Hepatic stellate cell (primary cell): ENCODE results near the gene TIMM10.
A peak's percentile ranks its signal among the peaks of the same experiment; 100 is the strongest.

Experiments
- DNase-seq: peaks from one replicate; pipeline ENCODE4 v3.0.0; 2011; ENCODE audit warnings: low spot score

TIMM10 gene, protein sequence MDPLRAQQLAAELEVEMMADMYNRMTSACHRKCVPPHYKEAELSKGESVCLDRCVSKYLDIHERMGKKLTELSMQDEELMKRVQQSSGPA

DNA sequence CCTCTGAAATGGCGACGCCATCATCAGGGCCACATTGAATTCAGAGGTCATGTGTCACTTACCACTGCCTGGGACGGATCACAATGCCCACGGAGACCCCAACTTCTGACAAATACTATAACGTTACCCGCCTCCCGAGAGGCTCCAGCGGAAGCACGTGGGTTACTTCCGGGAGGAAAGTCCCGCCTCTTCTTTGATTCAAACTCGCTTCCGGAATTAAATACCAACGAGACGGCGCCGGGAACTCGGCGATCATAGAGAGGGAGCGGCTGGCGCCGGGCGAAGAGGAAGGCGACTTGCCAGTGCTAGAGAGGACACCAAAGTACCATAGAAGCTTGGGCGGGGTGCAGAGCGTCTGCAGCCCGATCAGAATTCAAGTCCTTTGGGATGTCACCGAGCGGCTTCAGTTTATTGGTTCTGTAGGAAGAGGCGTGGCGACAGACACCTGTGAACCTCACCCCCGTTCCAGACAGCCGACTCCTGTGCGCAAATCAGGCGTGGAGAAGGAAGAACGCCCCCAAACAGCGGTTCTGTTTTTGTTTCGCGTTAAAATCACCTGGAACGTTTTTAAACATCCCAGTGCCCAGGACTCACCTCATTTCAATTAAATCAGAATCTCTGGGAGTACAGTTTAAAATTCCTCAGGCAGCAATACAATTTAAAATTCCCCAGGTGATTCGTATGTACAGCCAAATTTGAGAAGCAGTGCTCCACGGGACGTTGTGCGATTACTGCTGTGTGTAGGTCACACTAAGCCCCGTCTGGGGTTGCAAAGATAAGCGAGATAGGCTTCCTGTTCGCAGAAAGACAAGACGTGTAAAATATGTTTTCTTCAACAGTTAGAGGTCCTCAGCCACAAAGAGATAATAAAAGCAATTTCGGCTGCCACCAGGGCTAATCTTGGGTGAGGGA, at the start of gene TIMM10:
Gene TIMM10, minus strand, starts transcription at position 159 of the 912 bp plus-strand sequence. CDS start 565 bp downstream, outside the sequence.
- DNase-seq, result peak; percentile 88

GRCh38 chr11:57574061-57574460, 43.5 kb upstream of the TIMM10 start:
- no peak for DNase-seq

DNA sequence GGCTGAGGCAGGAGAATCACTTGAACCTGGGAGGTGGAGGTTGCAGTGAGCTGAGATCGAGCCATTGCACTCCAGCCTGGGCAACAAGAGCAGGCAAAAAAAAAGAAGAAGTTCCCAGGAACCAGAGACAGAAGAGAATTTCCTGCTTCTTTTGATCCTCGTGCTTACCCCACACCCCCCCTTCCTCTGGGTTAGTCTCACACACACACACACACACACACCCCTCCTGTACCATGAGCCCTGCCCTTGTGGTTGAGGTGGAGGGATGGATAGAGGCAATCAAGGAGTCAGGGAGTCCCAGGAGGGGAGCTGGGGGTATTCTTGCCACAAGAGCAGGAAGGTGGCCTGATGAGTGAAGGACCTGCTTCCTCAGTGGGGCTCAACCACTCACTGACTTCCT, 41.1 kb upstream of the TIMM10 start:
- DNase-seq, result no peak

DNA sequence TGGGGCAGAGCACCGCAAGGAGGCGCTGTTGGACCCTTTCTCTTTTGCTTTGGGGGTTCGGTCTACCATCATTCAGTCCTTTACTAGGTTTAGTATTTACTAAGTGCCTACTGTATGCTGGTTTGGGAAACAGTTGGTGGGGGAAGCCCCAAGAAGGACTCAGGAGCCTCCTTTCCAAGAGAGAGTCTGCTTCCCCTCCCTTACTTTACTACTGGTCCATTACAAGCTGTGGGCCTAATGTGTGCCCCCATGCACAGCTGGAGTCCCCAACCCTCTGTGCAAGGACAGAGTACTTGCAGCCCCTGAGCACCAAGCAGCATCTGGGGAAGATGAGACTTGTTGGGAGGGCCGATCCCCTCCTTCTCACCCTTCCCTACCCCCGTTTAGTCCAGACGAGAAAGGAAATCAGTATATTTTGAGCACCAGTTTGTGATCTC, 37.8 kb upstream of the TIMM10 start:
- DNase-seq, result no peak

- DNase-seq, result peak; percentile 84
Observed at GRCh38 chr11:57567515-57568329, 37.2 kb upstream of the TIMM10 start, which contains the start of gene UBE2L6. UBE2L6 (minus strand) TSS chr11:57567672; CDS start chr11:57567611, 61 bp downstream.

DNA sequence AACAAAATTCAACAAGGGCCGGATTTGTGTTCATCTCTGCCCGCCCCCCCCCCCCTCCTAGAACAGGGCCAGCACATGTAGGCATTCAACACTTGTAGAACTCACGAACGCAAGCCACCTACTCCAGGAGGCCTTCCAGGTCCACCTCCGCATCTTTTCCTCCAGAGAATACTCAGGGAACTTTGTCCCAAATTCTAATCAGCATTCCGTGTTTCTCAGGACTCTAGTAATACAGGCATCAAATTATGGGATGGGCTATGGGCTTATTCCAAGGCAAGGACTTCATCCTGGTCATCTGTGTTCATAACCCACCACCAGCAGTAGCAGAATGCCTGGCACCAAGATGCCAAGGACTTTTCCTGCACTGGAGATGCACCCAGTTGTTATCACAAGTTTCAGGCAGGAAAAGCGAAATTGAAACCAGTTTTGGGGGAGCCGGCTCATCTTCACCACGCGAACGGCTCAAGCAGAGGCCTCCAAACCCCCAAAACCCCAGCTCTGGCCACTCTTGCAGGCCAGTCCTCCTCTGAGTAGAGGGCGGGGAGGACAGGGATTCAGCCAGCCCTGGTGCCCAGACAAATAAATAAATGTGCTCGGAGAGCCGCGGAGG, 36.5 kb upstream of the TIMM10 start:
- DNase-seq, result peak; percentile 42

- DNase-seq, result peak; percentile 57
Observed at GRCh38 chr11:57566005-57566904, 35.7 kb upstream of the TIMM10 start.

DNA sequence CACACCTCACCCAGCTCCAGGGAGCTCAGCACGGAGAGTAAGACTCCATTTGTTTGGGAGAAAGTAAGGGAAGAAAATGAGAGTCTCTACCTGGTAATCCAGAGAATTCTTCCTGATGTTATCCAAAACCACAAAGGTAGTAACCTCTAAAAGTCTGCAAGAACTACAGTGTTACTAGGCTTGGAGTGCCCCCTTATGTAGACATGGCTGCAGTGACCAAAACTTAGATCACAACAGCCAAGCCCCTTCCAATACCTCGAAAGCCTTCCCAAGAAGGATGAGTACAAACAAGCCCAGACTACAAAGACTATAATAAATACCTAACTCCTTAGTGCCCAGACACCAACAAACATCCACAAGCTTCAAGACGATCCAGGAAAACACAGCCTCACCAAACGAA, 32.0 kb upstream of the TIMM10 start:
- DNase-seq, result no peak

- no peak for DNase-seq
Observed at GRCh38 chr11:57560146-57560545, 29.6 kb upstream of the TIMM10 start.

- no peak for DNase-seq
Observed at GRCh38 chr11:57556041-57556440, 25.5 kb upstream of the TIMM10 start.

DNA sequence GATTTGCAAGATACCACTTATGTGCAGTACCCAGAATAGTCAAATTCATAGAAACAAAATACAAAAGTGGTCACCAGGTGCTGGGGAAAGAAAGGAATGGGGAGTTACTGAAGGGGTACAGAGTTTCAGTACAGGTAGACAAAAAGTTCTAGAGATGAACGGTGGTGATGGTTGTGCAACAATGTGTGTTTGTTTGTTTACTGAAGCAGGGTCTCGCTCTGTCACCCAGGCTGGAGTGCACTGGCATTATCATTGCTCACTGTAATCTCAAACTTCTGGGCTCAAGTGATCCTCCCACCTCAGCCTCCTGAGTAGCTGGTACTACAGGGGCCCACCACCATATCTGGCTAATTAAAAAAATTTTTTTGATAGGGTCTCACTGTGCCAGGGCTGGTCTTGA, 24.8 kb upstream of the TIMM10 start:
- DNase-seq, result no peak

- DNase-seq, result no peak
Observed at GRCh38 chr11:57552479-57552878, 21.9 kb upstream of the TIMM10 start.

DNA sequence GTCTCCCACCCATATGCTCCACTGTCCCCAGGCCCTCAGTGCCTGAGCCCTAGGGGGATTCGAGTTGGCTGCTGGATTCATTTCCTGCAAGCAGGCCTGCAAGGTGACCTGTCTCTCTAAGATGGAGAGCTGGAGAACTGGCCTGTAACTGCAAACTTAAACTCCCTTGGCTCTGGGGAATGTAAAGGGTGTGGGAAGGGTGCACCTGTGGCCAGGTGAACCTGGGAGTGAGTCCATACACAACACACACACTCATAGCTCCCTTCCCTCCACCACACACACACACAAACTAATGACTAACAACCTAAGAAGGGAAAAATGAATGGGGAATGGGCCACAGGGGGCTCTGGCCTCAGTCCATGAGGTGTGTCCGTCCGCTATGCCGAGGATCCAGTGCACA, 21.4 kb upstream of the TIMM10 start:
- DNase-seq, result no peak

GRCh38 chr11:57549983-57550382, 19.4 kb upstream of the TIMM10 start:
- no peak for DNase-seq

DNA sequence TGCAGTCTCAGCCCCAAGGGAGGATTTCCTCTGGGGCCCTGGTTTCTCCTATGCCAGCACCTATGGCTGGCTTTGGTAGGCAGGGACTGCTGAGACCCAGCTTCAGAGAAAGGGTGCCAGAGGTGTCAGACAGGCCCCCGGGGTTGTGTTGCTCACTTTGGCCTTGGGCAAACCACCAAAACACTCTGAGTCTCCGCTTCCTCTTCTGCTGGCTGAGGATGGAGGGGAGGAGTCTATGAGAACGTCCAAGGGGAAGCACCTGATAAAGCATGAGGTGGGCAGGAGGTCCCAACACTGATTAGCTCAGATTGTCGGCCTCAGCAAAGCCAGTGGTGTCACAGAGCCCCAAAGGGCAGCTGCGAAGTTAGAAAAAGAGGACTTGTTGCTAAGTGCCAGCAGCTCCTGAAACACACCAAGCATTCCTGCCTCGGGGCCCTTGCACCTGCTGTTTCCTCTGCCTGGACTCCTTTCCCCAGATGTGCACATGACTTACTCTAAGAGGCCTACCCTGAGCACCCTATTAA, 17.4 kb upstream of the TIMM10 start:
- no peak for DNase-seq

DNA sequence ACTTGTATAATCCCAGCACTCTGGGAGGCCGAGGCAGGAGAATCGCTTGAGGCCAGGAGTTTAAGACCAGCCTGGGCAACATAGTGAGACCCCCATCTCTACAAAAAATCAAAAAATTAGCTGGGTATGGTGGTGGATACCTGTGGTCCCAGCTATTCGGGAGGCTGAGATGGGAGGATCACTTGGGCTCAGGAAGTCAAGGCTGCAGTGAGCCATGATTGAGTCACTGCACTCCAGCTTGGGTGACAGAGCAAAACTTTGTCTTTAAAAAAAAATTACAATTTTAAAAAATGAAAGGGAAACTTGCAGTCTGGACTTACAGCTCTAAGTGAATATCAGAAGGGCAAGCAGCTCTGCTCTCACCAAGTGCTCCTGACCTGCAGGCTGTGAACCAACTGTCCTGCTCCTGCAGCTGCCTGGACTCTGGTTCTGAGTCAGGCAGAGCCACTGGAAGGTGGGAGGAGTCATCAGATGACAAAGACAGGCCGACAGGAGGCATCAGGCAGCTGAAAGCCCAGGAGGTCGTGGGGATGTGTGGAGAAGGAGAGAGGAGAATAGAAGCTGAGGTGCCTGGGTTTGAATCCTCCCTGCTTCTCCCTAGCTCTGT, 16.4 kb upstream of the TIMM10 start:
- DNase-seq, result peak; percentile 80

DNA sequence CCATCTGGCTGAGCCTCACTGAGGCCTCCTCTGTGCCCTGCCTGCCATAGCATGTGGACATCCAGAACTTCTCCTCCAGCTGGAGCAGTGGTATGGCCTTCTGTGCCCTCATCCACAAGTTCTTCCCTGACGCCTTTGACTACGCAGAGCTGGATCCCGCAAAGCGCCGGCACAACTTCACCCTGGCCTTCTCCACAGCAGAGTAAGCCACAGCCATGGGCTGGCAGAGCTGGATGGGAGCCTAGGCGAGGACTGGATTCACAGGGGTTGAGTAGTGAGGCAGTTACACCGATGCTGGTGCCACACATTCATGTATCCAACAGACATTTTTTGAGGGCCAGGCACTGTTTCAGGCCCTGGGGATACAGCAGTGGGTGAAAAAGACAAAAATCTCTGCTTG, 15.9 kb upstream of the TIMM10 start:
- DNase-seq, result no peak

DNA sequence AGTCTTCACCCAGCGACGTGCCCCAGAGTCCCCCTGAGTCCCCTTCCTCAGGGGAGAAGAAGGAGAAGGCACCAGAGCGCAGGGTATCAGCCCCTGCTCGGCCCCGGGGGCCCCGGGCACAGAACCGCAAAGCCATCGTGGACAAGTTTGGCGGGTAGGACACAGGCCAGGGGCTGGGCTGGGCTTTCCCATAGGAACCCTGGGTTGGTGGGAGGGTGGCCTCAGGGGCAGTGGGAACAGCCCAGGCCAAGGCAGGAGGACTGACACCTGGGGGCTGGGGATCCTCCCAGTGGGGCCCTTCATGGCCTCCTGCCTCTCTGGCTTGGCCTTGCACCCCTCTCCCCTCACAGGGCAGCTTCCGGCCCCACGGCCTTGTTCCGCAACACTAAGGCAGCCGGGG, 15.3 kb upstream of the TIMM10 start:
- DNase-seq, result no peak

GRCh38 chr11:57544566-57544965, 14.0 kb upstream of the TIMM10 start:
- no peak for DNase-seq

DNA sequence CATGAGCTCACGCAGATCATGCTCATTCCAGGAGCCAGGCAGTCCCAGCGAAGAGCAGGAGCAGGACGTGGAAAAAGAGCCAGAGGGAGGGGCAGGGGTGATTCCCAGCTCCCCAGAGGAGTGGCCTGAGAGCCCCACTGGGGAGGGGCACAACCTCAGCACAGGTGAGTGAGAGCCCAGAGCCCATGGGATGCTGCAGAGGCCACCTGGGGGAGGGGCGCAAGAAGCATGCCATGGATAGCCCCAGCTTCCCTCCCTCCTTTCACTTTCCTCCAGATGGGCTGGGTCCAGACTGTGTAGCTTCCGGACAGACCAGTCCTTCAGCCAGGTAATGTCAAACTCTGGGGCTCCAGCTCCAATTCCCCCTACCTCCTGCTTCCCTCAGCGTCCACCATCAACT, 13.0 kb upstream of the TIMM10 start:
- DNase-seq, result no peak

DNA sequence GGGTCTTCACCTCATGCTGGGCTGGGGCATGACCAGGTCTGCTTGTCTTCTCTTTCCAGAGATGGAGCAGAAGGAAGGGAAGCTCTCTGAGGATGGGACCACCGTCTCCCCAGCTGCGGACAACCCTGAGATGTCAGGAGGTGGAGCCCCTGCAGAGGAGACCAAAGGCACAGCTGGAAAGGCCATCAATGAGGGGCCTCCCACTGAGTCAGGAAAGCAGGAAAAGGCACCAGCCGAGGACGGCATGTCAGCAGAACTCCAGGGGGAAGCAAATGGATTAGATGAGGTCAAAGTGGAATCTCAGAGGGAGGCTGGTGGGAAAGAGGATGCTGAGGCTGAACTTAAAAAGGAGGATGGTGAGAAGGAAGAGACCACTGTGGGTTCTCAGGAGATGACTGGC, 12.0 kb upstream of the TIMM10 start:
- no peak for DNase-seq
